ENCODE measurements around the gene SERPINB10. TPM values are rescaled to one million over a fixed set of nuclear protein-coding genes. Genes with fewer than 3 reads are reported as not detected.

SERPINB10 gene
- total and polyA plus RNA-seq, 8 donors: 0.10 to 0.58 (median 0.30) TPM; not detected in 1

DNA sequence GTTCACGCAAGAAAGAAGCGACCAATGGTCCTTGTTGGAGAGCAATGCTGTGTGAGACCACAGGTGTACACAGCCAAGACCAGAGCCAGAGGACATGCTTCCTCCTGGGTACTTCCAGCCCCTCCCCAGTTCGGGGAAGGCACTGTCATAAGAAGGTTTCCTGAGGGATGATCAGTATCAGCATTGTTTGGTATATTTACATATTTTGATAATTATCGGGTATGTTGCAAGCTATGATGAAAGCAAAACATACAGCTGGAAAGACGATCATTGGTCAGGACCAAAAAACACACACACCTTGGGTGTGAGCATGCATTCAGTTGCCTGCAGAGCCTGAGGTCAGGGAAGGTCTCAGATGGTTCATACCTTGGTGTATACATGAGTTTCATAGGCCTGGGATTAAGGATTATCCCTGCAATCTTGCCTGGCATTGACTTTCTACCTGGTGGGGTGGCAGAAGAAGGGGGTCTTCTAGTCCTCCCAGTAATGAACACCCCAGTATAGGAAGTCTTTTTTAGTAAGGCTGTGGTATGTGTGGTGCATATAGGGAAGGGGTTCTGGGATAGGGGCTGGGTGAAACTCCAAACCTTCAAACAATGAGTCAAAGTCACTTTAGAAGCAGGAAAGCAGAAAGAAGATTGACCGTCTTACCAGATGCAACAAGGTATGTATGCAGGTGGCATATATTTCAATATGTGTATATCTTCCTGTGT lies 17.4 kb upstream of the SERPINB10 start:
- H3K36me3 ChIP-seq: no peaks in the 10 kb centered on the region
- no peak for ATAC-seq
- TF ChIP-seq, protein P1, sequence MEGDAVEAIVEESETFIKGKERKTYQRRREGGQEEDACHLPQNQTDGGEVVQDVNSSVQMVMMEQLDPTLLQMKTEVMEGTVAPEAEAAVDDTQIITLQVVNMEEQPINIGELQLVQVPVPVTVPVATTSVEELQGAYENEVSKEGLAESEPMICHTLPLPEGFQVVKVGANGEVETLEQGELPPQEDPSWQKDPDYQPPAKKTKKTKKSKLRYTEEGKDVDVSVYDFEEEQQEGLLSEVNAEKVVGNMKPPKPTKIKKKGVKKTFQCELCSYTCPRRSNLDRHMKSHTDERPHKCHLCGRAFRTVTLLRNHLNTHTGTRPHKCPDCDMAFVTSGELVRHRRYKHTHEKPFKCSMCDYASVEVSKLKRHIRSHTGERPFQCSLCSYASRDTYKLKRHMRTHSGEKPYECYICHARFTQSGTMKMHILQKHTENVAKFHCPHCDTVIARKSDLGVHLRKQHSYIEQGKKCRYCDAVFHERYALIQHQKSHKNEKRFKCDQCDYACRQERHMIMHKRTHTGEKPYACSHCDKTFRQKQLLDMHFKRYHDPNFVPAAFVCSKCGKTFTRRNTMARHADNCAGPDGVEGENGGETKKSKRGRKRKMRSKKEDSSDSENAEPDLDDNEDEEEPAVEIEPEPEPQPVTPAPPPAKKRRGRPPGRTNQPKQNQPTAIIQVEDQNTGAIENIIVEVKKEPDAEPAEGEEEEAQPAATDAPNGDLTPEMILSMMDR (IDR thresholded peaks at IDR 0.05): no peak
- H3K9me3 ChIP-seq: no peaks in the 10 kb centered on the region
- H3K27ac ChIP-seq: peak overlapping the region in 1 of 2 donors; percentile 66
- H3K4me1 ChIP-seq: peaks cover 0 to 67% of the 10 kb centered on the region in 2 donors
- no peaks in the 10 kb centered on the region for H3K27me3 ChIP-seq
- DNase-seq: no peak
- H3K4me3 ChIP-seq: no peak overlapping the region
- intact Hi-C loops (cut with DNase I): no loop called here

DNA sequence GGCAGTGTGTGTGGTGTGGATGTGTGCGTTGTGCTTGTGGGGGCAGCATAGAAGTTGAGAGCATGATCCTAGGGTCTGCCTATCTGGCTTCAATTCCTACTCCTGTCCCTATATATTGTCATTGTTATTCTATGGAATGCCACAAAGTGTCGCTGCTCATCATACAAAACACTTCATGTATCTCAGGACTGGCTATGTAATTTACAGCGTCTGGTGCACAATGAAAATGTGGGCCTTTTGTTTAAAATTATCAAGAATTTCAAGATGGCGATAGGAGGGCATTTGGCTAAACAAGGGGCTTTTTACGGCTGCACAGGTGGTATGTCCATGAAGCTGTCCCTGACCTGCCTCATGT lies 16.8 kb upstream of the SERPINB10 start:
- TF ChIP-seq, protein P1 (IDR thresholded peaks at IDR 0.05): no peak
- intact Hi-C loops (cut with DNase I): no loop called here

DNA sequence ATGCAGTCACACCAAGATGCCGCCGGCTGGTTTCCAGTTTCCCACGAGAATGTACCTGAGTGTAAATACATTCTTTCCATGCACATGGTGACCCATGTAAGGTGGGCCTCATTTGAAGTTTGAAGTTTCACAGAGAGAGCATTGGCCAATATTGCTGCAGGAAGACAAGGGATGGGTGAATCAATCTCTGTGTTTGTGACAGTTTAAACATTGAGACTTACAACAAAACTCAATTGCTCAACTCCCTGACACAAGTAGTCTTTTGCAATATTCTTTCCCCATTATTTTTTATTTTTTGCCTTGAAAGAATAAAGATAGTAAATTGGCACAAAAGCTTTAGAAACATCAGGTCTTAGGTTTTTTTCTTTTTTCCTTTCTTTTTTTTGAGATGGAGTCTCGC lies 15.2 kb upstream of the SERPINB10 start:
- TF ChIP-seq, protein P1 (IDR thresholded peaks at IDR 0.05): no peak
- DNase-seq (peak in 1 of 4 donors; percentile 41), ATAC-seq (no peak)
- intact Hi-C loops (cut with DNase I): no loop called here
- H3K27ac ChIP-seq: peak overlapping the region in 1 of 2 donors; percentile 57
- no peaks in the 10 kb centered on the region for H3K27me3 ChIP-seq
- H3K9me3 ChIP-seq: no peaks in the 10 kb centered on the region
- no peaks in the 10 kb centered on the region for H3K36me3 ChIP-seq
- no peak overlapping the region for H3K4me3 ChIP-seq
- H3K4me1 ChIP-seq: peaks cover 0 to 72% of the 10 kb centered on the region in 2 donors

More for the DNA sequence above, 16.8 kb upstream of the SERPINB10 start:
- Histone ChIP-seq H3K27ac (no peak overlapping the region), H3K4me3 (no peak overlapping the region), H3K36me3 (no peaks in the 10 kb centered on the region), H3K4me1 (peaks cover 0 to 72% of the 10 kb centered on the region in 2 donors), H3K9me3 (no peaks in the 10 kb centered on the region), H3K27me3 (no peaks in the 10 kb centered on the region)
- no peak for DNase-seq
- ATAC-seq: no peak

DNA sequence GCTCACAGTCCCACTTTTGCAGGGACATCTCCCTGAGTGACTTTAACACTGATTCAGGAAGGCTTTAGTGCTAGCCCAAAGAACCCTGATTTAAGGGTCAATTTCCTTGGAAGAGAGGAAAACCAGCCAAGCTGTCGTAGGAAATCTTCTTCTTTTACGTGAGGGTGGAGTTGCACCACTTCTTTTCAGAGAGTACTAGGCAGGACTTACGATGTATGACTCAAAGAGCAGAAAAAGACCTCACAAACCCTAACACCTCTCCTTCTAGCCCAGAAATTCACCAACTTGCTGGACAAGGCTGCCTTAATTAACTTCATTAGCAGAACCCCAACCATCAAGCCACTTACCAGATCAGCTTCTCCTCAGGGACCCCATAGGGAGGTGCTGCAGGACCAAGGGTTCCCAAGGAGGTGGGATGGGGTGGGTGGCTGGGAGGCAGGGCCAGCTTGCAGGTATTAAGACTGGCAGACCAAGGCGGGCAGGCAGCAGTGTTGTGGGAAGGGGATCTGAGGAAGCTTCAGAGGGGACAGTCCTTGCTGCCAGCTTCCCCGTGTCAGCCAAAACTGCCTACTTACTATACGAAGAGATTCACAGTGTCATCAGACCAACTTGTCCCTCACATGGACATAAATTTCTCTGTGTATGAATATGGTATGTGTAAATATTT lies 13.5 kb upstream of the SERPINB10 start:
- H3K36me3 ChIP-seq: no peaks in the 10 kb centered on the region
- no peak overlapping the region for H3K4me3 ChIP-seq
- H3K27me3 ChIP-seq: no peaks in the 10 kb centered on the region
- intact Hi-C loops (cut with DNase I): no loop called here
- peaks cover 0 to 60% of the 10 kb centered on the region in 2 donors for H3K4me1 ChIP-seq
- TF ChIP-seq, protein P1 (IDR thresholded peaks at IDR 0.05): no peak
- DNase-seq (peak in 1 of 4 donors; percentile 77), ATAC-seq (no peak)
- peak overlapping the region in 1 of 2 donors; percentile 50 for H3K27ac ChIP-seq
- no peaks in the 10 kb centered on the region for H3K9me3 ChIP-seq

DNA sequence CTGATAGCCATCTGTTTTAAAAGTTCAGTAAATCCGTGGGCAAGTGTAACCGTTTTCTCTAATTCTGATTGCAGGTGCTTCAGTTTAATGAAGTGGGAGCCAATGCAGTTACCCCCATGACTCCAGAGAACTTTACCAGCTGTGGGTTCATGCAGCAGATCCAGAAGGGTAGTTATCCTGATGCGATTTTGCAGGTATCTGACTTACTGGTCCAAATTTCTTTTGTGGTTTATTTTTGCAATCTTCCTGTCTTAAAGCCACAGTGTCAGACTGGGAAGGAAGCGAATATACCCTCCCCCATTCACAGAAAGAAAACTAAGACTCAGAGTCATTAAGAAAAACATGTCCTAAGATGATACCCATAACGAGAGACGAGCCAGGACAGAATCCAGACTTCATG lies 12.6 kb upstream of the SERPINB10 start:
- H3K27ac ChIP-seq: peak overlapping the region in 1 of 2 donors; percentile 50
- H3K27me3 ChIP-seq: no peaks in the 10 kb centered on the region
- TF ChIP-seq, protein P1 (IDR thresholded peaks at IDR 0.05): no peak
- no peak overlapping the region for H3K4me3 ChIP-seq
- ATAC-seq: no peak
- no peaks in the 10 kb centered on the region for H3K36me3 ChIP-seq
- intact Hi-C loops (cut with DNase I): no loop called here
- H3K9me3 ChIP-seq: no peaks in the 10 kb centered on the region
- H3K4me1 ChIP-seq: peaks cover 0 to 50% of the 10 kb centered on the region in 2 donors
- no peak for DNase-seq
